ENCODE results near the gene HDAC4.

GRCh38 chr2:239037559-239037910 lies 363.3 kb downstream of the HDAC4 start:
- TF ChIP-seq SMC3 (IDR thresholded peaks at IDR 0.05; ENCODE audit: borderline replicate concordance, low read length) (no peak), POLR2A (IDR thresholded peaks at IDR 0.05; ENCODE audit: low read depth, low read length) (no peak), POLR2AphosphoS5 (IDR thresholded peaks at IDR 0.05; ENCODE audit: low read length) (no peak), GABPA (IDR thresholded peaks at IDR 0.05; ENCODE audit: low read depth) (no peak), EZH2 (IDR thresholded peaks at IDR 0.05; ENCODE audit: borderline replicate concordance, control insufficient read depth, low read depth, low read length) (no peak), ETV6 (conservative IDR thresholded peaks at IDR 0.05 in 1 of 2, IDR thresholded peaks at IDR 0.05 in 1 of 2; ENCODE audit: borderline replicate concordance in 1 of 2, low read depth in 1 of 2) (no peak), YY1 (IDR thresholded peaks at IDR 0.05; ENCODE audit: low read depth, low read length) (no peak), HDAC2 (IDR thresholded peaks at IDR 0.05) (no peak)
- TF ChIP-seq, protein P1, sequence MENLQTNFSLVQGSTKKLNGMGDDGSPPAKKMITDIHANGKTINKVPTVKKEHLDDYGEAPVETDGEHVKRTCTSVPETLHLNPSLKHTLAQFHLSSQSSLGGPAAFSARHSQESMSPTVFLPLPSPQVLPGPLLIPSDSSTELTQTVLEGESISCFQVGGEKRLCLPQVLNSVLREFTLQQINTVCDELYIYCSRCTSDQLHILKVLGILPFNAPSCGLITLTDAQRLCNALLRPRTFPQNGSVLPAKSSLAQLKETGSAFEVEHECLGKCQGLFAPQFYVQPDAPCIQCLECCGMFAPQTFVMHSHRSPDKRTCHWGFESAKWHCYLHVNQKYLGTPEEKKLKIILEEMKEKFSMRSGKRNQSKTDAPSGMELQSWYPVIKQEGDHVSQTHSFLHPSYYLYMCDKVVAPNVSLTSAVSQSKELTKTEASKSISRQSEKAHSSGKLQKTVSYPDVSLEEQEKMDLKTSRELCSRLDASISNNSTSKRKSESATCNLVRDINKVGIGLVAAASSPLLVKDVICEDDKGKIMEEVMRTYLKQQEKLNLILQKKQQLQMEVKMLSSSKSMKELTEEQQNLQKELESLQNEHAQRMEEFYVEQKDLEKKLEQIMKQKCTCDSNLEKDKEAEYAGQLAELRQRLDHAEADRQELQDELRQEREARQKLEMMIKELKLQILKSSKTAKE (IDR thresholded peaks at IDR 0.05; ENCODE audit: low read depth, poor library complexity, severe bottlenecking): no peak
- TF ChIP-seq, protein P2, sequence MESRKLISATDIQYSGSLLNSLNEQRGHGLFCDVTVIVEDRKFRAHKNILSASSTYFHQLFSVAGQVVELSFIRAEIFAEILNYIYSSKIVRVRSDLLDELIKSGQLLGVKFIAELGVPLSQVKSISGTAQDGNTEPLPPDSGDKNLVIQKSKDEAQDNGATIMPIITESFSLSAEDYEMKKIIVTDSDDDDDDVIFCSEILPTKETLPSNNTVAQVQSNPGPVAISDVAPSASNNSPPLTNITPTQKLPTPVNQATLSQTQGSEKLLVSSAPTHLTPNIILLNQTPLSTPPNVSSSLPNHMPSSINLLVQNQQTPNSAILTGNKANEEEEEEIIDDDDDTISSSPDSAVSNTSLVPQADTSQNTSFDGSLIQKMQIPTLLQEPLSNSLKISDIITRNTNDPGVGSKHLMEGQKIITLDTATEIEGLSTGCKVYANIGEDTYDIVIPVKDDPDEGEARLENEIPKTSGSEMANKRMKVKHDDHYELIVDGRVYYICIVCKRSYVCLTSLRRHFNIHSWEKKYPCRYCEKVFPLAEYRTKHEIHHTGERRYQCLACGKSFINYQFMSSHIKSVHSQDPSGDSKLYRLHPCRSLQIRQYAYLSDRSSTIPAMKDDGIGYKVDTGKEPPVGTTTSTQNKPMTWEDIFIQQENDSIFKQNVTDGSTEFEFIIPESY (IDR thresholded peaks at IDR 0.05): no peak
- TF ChIP-seq, protein P3, sequence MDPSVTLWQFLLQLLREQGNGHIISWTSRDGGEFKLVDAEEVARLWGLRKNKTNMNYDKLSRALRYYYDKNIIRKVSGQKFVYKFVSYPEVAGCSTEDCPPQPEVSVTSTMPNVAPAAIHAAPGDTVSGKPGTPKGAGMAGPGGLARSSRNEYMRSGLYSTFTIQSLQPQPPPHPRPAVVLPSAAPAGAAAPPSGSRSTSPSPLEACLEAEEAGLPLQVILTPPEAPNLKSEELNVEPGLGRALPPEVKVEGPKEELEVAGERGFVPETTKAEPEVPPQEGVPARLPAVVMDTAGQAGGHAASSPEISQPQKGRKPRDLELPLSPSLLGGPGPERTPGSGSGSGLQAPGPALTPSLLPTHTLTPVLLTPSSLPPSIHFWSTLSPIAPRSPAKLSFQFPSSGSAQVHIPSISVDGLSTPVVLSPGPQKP (IDR thresholded peaks at IDR 0.05; ENCODE audit: low read depth, low read length): no peak
- TF ChIP-seq, protein P4, sequence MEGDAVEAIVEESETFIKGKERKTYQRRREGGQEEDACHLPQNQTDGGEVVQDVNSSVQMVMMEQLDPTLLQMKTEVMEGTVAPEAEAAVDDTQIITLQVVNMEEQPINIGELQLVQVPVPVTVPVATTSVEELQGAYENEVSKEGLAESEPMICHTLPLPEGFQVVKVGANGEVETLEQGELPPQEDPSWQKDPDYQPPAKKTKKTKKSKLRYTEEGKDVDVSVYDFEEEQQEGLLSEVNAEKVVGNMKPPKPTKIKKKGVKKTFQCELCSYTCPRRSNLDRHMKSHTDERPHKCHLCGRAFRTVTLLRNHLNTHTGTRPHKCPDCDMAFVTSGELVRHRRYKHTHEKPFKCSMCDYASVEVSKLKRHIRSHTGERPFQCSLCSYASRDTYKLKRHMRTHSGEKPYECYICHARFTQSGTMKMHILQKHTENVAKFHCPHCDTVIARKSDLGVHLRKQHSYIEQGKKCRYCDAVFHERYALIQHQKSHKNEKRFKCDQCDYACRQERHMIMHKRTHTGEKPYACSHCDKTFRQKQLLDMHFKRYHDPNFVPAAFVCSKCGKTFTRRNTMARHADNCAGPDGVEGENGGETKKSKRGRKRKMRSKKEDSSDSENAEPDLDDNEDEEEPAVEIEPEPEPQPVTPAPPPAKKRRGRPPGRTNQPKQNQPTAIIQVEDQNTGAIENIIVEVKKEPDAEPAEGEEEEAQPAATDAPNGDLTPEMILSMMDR (IDR thresholded peaks at IDR 0.05 in 2 of 3, conservative IDR thresholded peaks at IDR 0.05 in 1 of 3; ENCODE audit: control insufficient read depth in 2 of 3, extremely low read depth in 1 of 3, insufficient read depth in 1 of 3, low read depth in 3 of 3, low read length in 3 of 3): no peak

Data from GM12878 (cell line).